Measurements from ENCODE around the gene PLEKHO2.

GRCh38 chr15:64825431-64826294 lies 16.1 kb upstream of the PLEKHO2 start, which contains the start of gene PIF1:
- peak in 1 of 6 experiments; percentile 4 for TF ChIP-seq CTCF (IDR thresholded peaks at IDR 0.05)
- TF ChIP-seq POLR2A (IDR thresholded peaks at IDR 0.05), result peak in 1 of 2 donors; percentile 50

All from Peyer's patch (tissue), 4 donors.